GM23338 (cell line): ENCODE data around the gene FXYD6. TPM values are rescaled to one million over a fixed set of nuclear protein-coding genes. Genes with fewer than 3 reads are reported as not detected.

ENCODE experiments used
- ATAC-seq: fragments of 200-7000 bp; cut with Tn5 transposase; 3 replicates; pipeline ENCODE4 v1.9.1; 2020
- DNase-seq: peaks from one replicate; pipeline ENCODE4 v3.0.0-alpha.2; 2015; ENCODE audit warnings: low spot score
- H2AFZ ChIP-seq: fragments of 200-600 bp; sonication (generic); 2 replicates; pipeline ENCODE4 v1.8.0; 2016; ENCODE audit warnings: antibody characterized with exemption, mild to moderate bottlenecking, moderate library complexity
- H3F3A ChIP-seq: fragments of 200-600 bp; sonication (generic); replicated peaks from 2 replicates; pipeline ENCODE4 v1.8.0; 2017; ENCODE audit warnings: antibody characterized with exemption, mixed run types, low read depth
- H3K27ac ChIP-seq: fragments of 200-600 bp; sonication (generic); 2 replicates; pipeline ENCODE4 v1.6.1; 2016; ENCODE audit warnings: low read depth
- H3K27me3 ChIP-seq: fragments of 200-600 bp; sonication (generic); 2 replicates; pipeline ENCODE4 v1.8.0; 2016; ENCODE audit warnings: mild to moderate bottlenecking, mixed run types, moderate library complexity; ENCODE audit not compliant: insufficient read depth
- H3K36me3 ChIP-seq: fragments of 200-600 bp; sonication (generic); 2 replicates; pipeline ENCODE4 v1.8.0; 2016; ENCODE audit warnings: mild to moderate bottlenecking; ENCODE audit not compliant: insufficient read depth
- H3K4me1 ChIP-seq: fragments of 200-600 bp; sonication (generic); 2 replicates; pipeline ENCODE4 v1.8.0; 2016; ENCODE audit warnings: mild to moderate bottlenecking, moderate library complexity; ENCODE audit not compliant: insufficient read depth
- H3K4me2 ChIP-seq: fragments of 200-600 bp; sonication (generic); 2 replicates; pipeline ENCODE4 v1.7.1; 2017; ENCODE audit warnings: mixed run types
- H3K4me3 ChIP-seq: fragments of 200-600 bp; sonication (generic); 2 replicates; pipeline ENCODE4 v1.6.1; 2016; ENCODE audit warnings: mixed run types
- H3K79me2 ChIP-seq: fragments of 200-600 bp; sonication (generic); replicated peaks from 2 replicates; pipeline ENCODE4 v1.8.0; 2017; ENCODE audit warnings: mild to moderate bottlenecking; ENCODE audit not compliant: insufficient read depth
- H3K9me2 ChIP-seq: fragments of 200-600 bp; sonication (generic); 2 replicates; pipeline ENCODE4 v1.8.0; 2017; ENCODE audit not compliant: insufficient read depth
- H4K20me1 ChIP-seq: fragments of 200-600 bp; sonication (generic); replicated peaks from 2 replicates; pipeline ENCODE4 v1.8.0; 2017; ENCODE audit warnings: mild to moderate bottlenecking; ENCODE audit not compliant: insufficient read depth
- H3K27ac Mint-ChIP-seq: 2 replicates; pipeline ENCODE4 v1.8.0; 2020; ENCODE audit warnings: inconsistent platforms, mild to moderate bottlenecking, moderate library complexity, mixed read lengths
- H3K27me3 Mint-ChIP-seq: 3 replicates; pipeline ENCODE4 v1.8.0; 2022; ENCODE audit warnings: low read depth, mild to moderate bottlenecking, moderate library complexity, mixed read lengths, inconsistent platforms; ENCODE audit not compliant: insufficient read depth, poor library complexity
- H3K36me3 Mint-ChIP-seq: 3 replicates; pipeline ENCODE4 v1.8.0; 2021; ENCODE audit warnings: low read depth, mild to moderate bottlenecking, inconsistent platforms, moderate library complexity, mixed read lengths
- H3K4me1 Mint-ChIP-seq: 3 replicates; pipeline ENCODE4 v1.8.0; 2020; ENCODE audit warnings: mild to moderate bottlenecking, inconsistent platforms, mixed read lengths
- H3K4me3 Mint-ChIP-seq: 3 replicates; pipeline ENCODE4 v1.8.0; 2021; ENCODE audit warnings: moderate library complexity, mild to moderate bottlenecking, inconsistent platforms, mixed read lengths
- H3K9me3 Mint-ChIP-seq: 3 replicates; pipeline ENCODE4 v1.8.0; 2020; ENCODE audit warnings: moderate library complexity, mild to moderate bottlenecking, inconsistent platforms, mixed read lengths
- CREB1 ChIP-seq: fragments of 250-450 bp; sonication (Bioruptor Pico); IDR thresholded peaks from 2 replicates; pipeline ENCODE4 v1.5.0; 2020; ENCODE audit warnings: low read depth, mild to moderate bottlenecking, moderate library complexity
- CTCF ChIP-seq, 2 experiments: fragments of 200-600 bp in 1 of 2; sonication (generic) in 1 of 2; conservative IDR thresholded peaks; 2 replicates each; pipeline versions ENCODE4 v1.5.1 to v1.6.1; 2016 to 2017; ENCODE audit warnings: antibody characterized with exemption in 2 of 2, low read depth in 2 of 2, mild to moderate bottlenecking in 2 of 2, moderate library complexity in 1 of 2
- EZH2 ChIP-seq: fragments of 200-600 bp; sonication (generic); IDR thresholded peaks from one replicate; pipeline ENCODE4 v1.8.0; 2017; ENCODE audit warnings: antibody characterized with exemption, mild to moderate bottlenecking, low read depth; ENCODE audit not compliant: unreplicated experiment
- EZH2phosphoT487 ChIP-seq: fragments of 200-600 bp; sonication (generic); IDR thresholded peaks from one replicate; pipeline ENCODE4 v1.8.1; 2018; ENCODE audit warnings: antibody characterized with exemption; ENCODE audit not compliant: unreplicated experiment
- NANOG ChIP-seq: IDR thresholded peaks from 2 replicates; pipeline ENCODE4 v1.6.1; 2016; ENCODE audit warnings: antibody characterized with exemption, borderline replicate concordance
- POLR2AphosphoS5 ChIP-seq: IDR thresholded peaks from 2 replicates; pipeline ENCODE4 v1.6.1; 2016; ENCODE audit warnings: antibody characterized with exemption, low read depth
- REST ChIP-seq: IDR thresholded peaks from one replicate; pipeline ENCODE4 v1.6.1; 2018; ENCODE audit warnings: antibody characterized with exemption; ENCODE audit not compliant: unreplicated experiment
- ZNF114 ChIP-seq: fragments of 250-450 bp; sonication (Bioruptor Pico); IDR thresholded peaks from 2 replicates; pipeline ENCODE4 v1.5.0; 2020; ENCODE audit warnings: mild to moderate bottlenecking, moderate library complexity
- ZNF331 ChIP-seq: fragments of 250-450 bp; sonication (Bioruptor Pico); IDR thresholded peaks from 2 replicates; pipeline ENCODE4 v1.5.0; 2020; ENCODE audit warnings: low read depth, mild to moderate bottlenecking, moderate library complexity
- ZNF462 ChIP-seq: fragments of 250-450 bp; sonication (Bioruptor Pico); IDR thresholded peaks from 2 replicates; pipeline ENCODE4 v1.5.0; 2020; ENCODE audit warnings: mild to moderate bottlenecking, moderate library complexity
- polyA plus RNA-seq: library from polyadenylated mRNA; unstranded; fragments of >200 nt; fragmentation: Nextera tagmentation; extraction: Ambion mirVana; gene quantifications from 2 replicates; pipeline ENCODE4 v1.2.1, GENCODE V29; 2016
- total RNA-seq: library from RNA; depleted of rRNA; stranded (reverse); fragments of >200 nt; shearing (Covaris generic); gene quantifications from 2 replicates; pipeline ENCODE4 v1.2.3, GENCODE V29; 2014
- TF ChIP-seq, protein P1 (sequence below): IDR thresholded peaks from 2 replicates; pipeline ENCODE4 v1.6.1; 2016; ENCODE audit warnings: antibody characterized with exemption

Gene FXYD6
- total and polyA plus RNA-seq, 2 experiments from 2014 or later = 26.2 to 30.7 TPM

GRCh38 chr11:117900121-117900648, 23.7 kb upstream of the FXYD6 start:
- no peaks in the 10 kb centered on the region for H3K27me3 ChIP-seq
- Mint-ChIP-seq H3K27me3 (peaks cover 7% of the 10 kb centered on the region), H3K36me3 (no peaks in the 10 kb centered on the region), H3K27ac (no peak overlapping the region), H3K4me1 (no peaks in the 10 kb centered on the region), H3K4me3 (no peak overlapping the region), H3K9me3 (no peaks in the 10 kb centered on the region)
- TF ChIP-seq REST (no peak), ZNF462 (no peak), CREB1 (CRISPR knock-in tag) (no peak), NANOG (no peak), ZNF331 (CRISPR knock-in tag) (no peak), EZH2 (no peak), CTCF (conservative IDR thresholded peaks at IDR 0.05; ENCODE audit: low read depth in 2 of 2) (no peak), POLR2AphosphoS5 (no peak), ZNF114 (CRISPR knock-in tag) (no peak), EZH2phosphoT487 (no peak)
- TF ChIP-seq, protein P1, sequence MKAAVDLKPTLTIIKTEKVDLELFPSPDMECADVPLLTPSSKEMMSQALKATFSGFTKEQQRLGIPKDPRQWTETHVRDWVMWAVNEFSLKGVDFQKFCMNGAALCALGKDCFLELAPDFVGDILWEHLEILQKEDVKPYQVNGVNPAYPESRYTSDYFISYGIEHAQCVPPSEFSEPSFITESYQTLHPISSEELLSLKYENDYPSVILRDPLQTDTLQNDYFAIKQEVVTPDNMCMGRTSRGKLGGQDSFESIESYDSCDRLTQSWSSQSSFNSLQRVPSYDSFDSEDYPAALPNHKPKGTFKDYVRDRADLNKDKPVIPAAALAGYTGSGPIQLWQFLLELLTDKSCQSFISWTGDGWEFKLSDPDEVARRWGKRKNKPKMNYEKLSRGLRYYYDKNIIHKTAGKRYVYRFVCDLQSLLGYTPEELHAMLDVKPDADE = no peak
- no peak for ATAC-seq
- no peak overlapping the region for H3K4me3 ChIP-seq
- H3K27ac ChIP-seq = no peak overlapping the region
- H3K36me3 ChIP-seq = no peaks in the 10 kb centered on the region
- H3K79me2 ChIP-seq = no peaks in the 10 kb centered on the region
- DNase-seq = no peak
- no peaks in the 10 kb centered on the region for H3F3A ChIP-seq
- H2AFZ ChIP-seq = no peak overlapping the region
- no peaks in the 10 kb centered on the region for H4K20me1 ChIP-seq
- no peak overlapping the region for H3K4me2 ChIP-seq
- peaks cover 5% of the 10 kb centered on the region; the same call in 1 of the 2 replicates for H3K9me2 ChIP-seq
- no peaks in the 10 kb centered on the region for H3K4me1 ChIP-seq
